BE2C (cell line): ENCODE measurements around the gene GET4.
"Not testable (repeated sequence)": the region's sequence is repeated elsewhere in the genome, so short reads cannot be mapped to it uniquely, and the experiment has no call there.

ENCODE experiments used
- DNase-seq: peaks from one replicate; pipeline ENCODE4 v3.0.0-alpha.2; 2020
- H3K27me3 ChIP-seq: fragments of 250-450 bp; sonication (Bioruptor Pico); 2 replicates; pipeline ENCODE4 v1.5.1; 2020; ENCODE audit warnings: mild to moderate bottlenecking
- H3K36me3 ChIP-seq: fragments of 250-450 bp; sonication (Bioruptor Pico); 2 replicates; pipeline ENCODE4 v1.5.1; 2020; ENCODE audit warnings: mild to moderate bottlenecking
- H3K4me1 ChIP-seq: fragments of 250-450 bp; sonication (Bioruptor Pico); 2 replicates; pipeline ENCODE4 v1.5.1; 2020
- H3K4me3 ChIP-seq: 2 replicates; pipeline ENCODE4 v1.5.1; 2011; ENCODE audit warnings: low read depth, low read length
- H3K9me3 ChIP-seq: fragments of 250-450 bp; sonication (Bioruptor Pico); 2 replicates; pipeline ENCODE4 v1.5.1; 2020
- CTCF ChIP-seq: IDR thresholded peaks from 2 replicates; pipeline ENCODE4 v1.5.1; 2012; ENCODE audit warnings: mild to moderate bottlenecking, low read depth, low read length

GET4 gene

GRCh38 chr7:940599-941408, 64.5 kb downstream of the GET4 start:
- no peaks in the 10 kb centered on the region; the same call in 1 of the 2 replicates for H3K9me3 ChIP-seq
- no peaks in the 10 kb centered on the region for H3K36me3 ChIP-seq
- H3K27me3 ChIP-seq, result no peaks in the 10 kb centered on the region
- no peaks in the 10 kb centered on the region for H3K4me1 ChIP-seq
- no peak overlapping the region for H3K4me3 ChIP-seq
- no peak for TF ChIP-seq CTCF
- DNase-seq, result no peak

- H3K4me1 ChIP-seq, DNase-seq, H3K27me3 ChIP-seq, H3K36me3 ChIP-seq, H3K4me3 ChIP-seq, H3K9me3 ChIP-seq: not testable (repeated sequence)
Observed at GRCh38 chr7:943793-944192, 67.4 kb downstream of the GET4 start.

GRCh38 chr7:944744-945143, 68.4 kb downstream of the GET4 start:
- no peak overlapping the region for H3K4me3 ChIP-seq
- no peak for DNase-seq
- TF ChIP-seq CTCF, result no peak
- H3K27me3 ChIP-seq, result no peaks in the 10 kb centered on the region
- H3K9me3 ChIP-seq, result no peaks in the 10 kb centered on the region; the same call in 1 of the 2 replicates
- no peaks in the 10 kb centered on the region for H3K4me1 ChIP-seq
- no peaks in the 10 kb centered on the region for H3K36me3 ChIP-seq

- no peaks in the 10 kb centered on the region for H3K36me3 ChIP-seq
- no peak overlapping the region for H3K4me3 ChIP-seq
- H3K27me3 ChIP-seq, result no peaks in the 10 kb centered on the region
- H3K4me1 ChIP-seq, result no peaks in the 10 kb centered on the region
- no peaks in the 10 kb centered on the region; the same call in 1 of the 2 replicates for H3K9me3 ChIP-seq
- DNase-seq, result peak; percentile 4
- no peak for TF ChIP-seq CTCF
Observed at GRCh38 chr7:945147-945555, 68.8 kb downstream of the GET4 start.

GRCh38 chr7:945556-946255, 69.4 kb downstream of the GET4 start:
- Histone ChIP-seq H3K36me3 (no peaks in the 10 kb centered on the region), H3K4me3 (no peak overlapping the region), H3K27me3 (no peaks in the 10 kb centered on the region), H3K9me3 (no peaks in the 10 kb centered on the region; the same call in 1 of the 2 replicates), H3K4me1 (no peaks in the 10 kb centered on the region)
- no peak for TF ChIP-seq CTCF
- DNase-seq, result no peak
